IMR-90 (cell line): ENCODE data around the gene LRRTM4.

Experiments used
- BHLHE40 ChIP-seq: fragments of 150-350 bp; IDR thresholded peaks from 2 replicates; pipeline ENCODE4 v1.6.1; 2016; ENCODE audit warnings: mild to moderate bottlenecking, low read depth, low read length
- CHD1 ChIP-seq: IDR thresholded peaks from 2 replicates; pipeline ENCODE4 v1.6.1; 2012; ENCODE audit warnings: low read depth, low read length, improper control_type of control experiment
- CTCF ChIP-seq: conservative IDR thresholded peaks from 2 replicates; pipeline ENCODE4 v1.5.1; 2012; ENCODE audit warnings: mild to moderate bottlenecking, low read depth, low read length, improper control_type of control experiment
- ELK1 ChIP-seq: fragments of 150-350 bp; IDR thresholded peaks from 2 replicates; pipeline ENCODE4 v1.6.1; 2016; ENCODE audit warnings: low read depth, mild to moderate bottlenecking, low read length, moderate library complexity, borderline replicate concordance
- FOS ChIP-seq: fragments of 150-350 bp; IDR thresholded peaks from 2 replicates; pipeline ENCODE4 v1.6.1; 2016; ENCODE audit warnings: low read depth, low read length
- MAFK ChIP-seq: IDR thresholded peaks from 2 replicates; pipeline ENCODE4 v1.6.1; 2012; ENCODE audit warnings: low read depth, low read length, improper control_type of control experiment
- MXI1 ChIP-seq: IDR thresholded peaks from 2 replicates; pipeline ENCODE4 v1.6.1; 2012; ENCODE audit warnings: low read depth, mild to moderate bottlenecking, low read length, moderate library complexity, borderline replicate concordance
- POLR2A ChIP-seq: IDR thresholded peaks from 2 replicates; pipeline ENCODE4 v1.6.1; 2012; ENCODE audit warnings: mild to moderate bottlenecking, low read depth, low read length
- RAD21 ChIP-seq: IDR thresholded peaks from 2 replicates; pipeline ENCODE4 v1.6.1; 2012; ENCODE audit warnings: low read length, improper control_type of control experiment
- RCOR1 ChIP-seq: IDR thresholded peaks from 2 replicates; pipeline ENCODE4 v1.6.1; 2012; ENCODE audit warnings: mild to moderate bottlenecking, low read length, improper control_type of control experiment; ENCODE audit not compliant: insufficient replicate concordance
- RFX5 ChIP-seq: IDR thresholded peaks from 2 replicates; pipeline ENCODE4 v1.8.0; 2012; ENCODE audit warnings: low read depth, mild to moderate bottlenecking, low read length, moderate library complexity
- SMC3 ChIP-seq: fragments of 150-350 bp; IDR thresholded peaks from 2 replicates; pipeline ENCODE4 v1.6.1; 2016; ENCODE audit warnings: low read depth, mild to moderate bottlenecking, antibody characterized with exemption, low read length, moderate library complexity
- USF2 ChIP-seq: fragments of 150-350 bp; IDR thresholded peaks from 2 replicates; pipeline ENCODE4 v1.6.1; 2017; ENCODE audit warnings: mild to moderate bottlenecking, antibody characterized with exemption, low read length, low read depth

- no peak for TF ChIP-seq POLR2A
- TF ChIP-seq CHD1: no peak
- TF ChIP-seq CTCF: no peak
- TF ChIP-seq SMC3: no peak
- TF ChIP-seq RAD21: no peak
- TF ChIP-seq BHLHE40: no peak
- no peak for TF ChIP-seq RCOR1
- TF ChIP-seq ELK1: no peak
- TF ChIP-seq FOS: no peak
- TF ChIP-seq RFX5: no peak
- no peak for TF ChIP-seq MXI1
- peak; percentile 79 for TF ChIP-seq MAFK
- TF ChIP-seq USF2: no peak
Observed at GRCh38 chr2:77127345-77127744, 394.8 kb downstream of the LRRTM4 start.
